Esophagus muscularis mucosa (tissue), 4 donors: ENCODE results near the gene CGB7. TPM values are rescaled to one million over a fixed set of nuclear protein-coding genes. Genes with fewer than 3 reads are reported as not detected.

ENCODE experiments used
- DNase-seq: peaks from one replicate; pipeline ENCODE4 v3.0.0-alpha.2; 2017; ENCODE audit errors: extremely low spot score
- H3K27ac ChIP-seq, 4 donors: fragments of 200-600 bp; sonication (generic); replicated peaks in 1 of 4; 1 replicate in 3 of 4; 2 replicates in 1 of 4; pipeline ENCODE4 v1.5.1; 2016 to 2019; ENCODE audit warnings: mild to moderate bottlenecking in 1 of 4
- H3K27me3 ChIP-seq, 4 donors: fragments of 200-600 bp; sonication (generic); one replicate each; pipeline versions ENCODE4 v1.5.1 to v1.6.0; 2016 to 2019
- H3K36me3 ChIP-seq, 4 donors: fragments of 200-600 bp; sonication (generic); one replicate each; pipeline ENCODE4 v1.5.1; 2016 to 2019
- H3K4me1 ChIP-seq, 4 donors: fragments of 200-600 bp; sonication (generic); one replicate each; pipeline ENCODE4 v1.5.1; 2016 to 2019
- H3K4me3 ChIP-seq, 4 donors: fragments of 200-600 bp; sonication (generic); 1 replicate in 2 of 4; 2 replicates in 2 of 4; pipeline ENCODE4 v1.5.1; 2016 to 2019; ENCODE audit warnings: mild to moderate bottlenecking in 4 of 4, moderate library complexity in 1 of 4
- H3K9me3 ChIP-seq, 4 donors: fragments of 200-600 bp; sonication (generic); 1 replicate in 3 of 4; 2 replicates in 1 of 4; pipeline ENCODE4 v1.5.1; 2016 to 2019
- EP300 ChIP-seq: sonication (generic); formaldehyde crosslinking; IDR thresholded peaks from one replicate; pipeline ENCODE4 v1.6.1; 2017; ENCODE audit warnings: antibody characterized with exemption
- POLR2A ChIP-seq: fragments of 450-650 bp; IDR thresholded peaks from one replicate; pipeline ENCODE4 v1.6.1; 2017; ENCODE audit warnings: antibody characterized with exemption, moderate library complexity, mild to moderate bottlenecking, low read depth
- POLR2AphosphoS5 ChIP-seq, 2 donors: sonication (generic); formaldehyde crosslinking; IDR thresholded peaks; one replicate each; pipeline ENCODE4 v1.6.1; 2017; ENCODE audit warnings: antibody characterized with exemption in 2 of 2
- WGBS: methylation state at CpG from one replicate; pipeline ENCODE4 v1.1.5; 2018; 5-methylcytosine and 5-hydroxymethylcytosine counted together
- intact Hi-C: fragments of 100-400 bp; cut with DNase I; formaldehyde crosslinking; loops from one replicate; pipeline ENCODE4 v1.15.1; 2023
- total RNA-seq, 4 donors: library from RNA; depleted of rRNA; stranded (reverse); fragments of >200 nt; gene quantifications; one replicate each; pipeline versions ENCODE4 v1.1.0 to v1.2.1, GENCODE V29; 2016
- TF ChIP-seq, protein P1 (sequence below), 3 experiments: fragments of 200-600 bp in 2 of 3; fragments of 450-650 bp in 1 of 3; sonication (generic) in 2 of 3; IDR thresholded peaks; one replicate each; pipeline ENCODE4 v1.5.1; 2017 to 2019; ENCODE audit warnings: antibody characterized with exemption in 3 of 3, mild to moderate bottlenecking in 2 of 3, moderate library complexity in 1 of 3

CGB7 gene
- total RNA-seq, 4 donors from 2014 or later, result not detected

DNA sequence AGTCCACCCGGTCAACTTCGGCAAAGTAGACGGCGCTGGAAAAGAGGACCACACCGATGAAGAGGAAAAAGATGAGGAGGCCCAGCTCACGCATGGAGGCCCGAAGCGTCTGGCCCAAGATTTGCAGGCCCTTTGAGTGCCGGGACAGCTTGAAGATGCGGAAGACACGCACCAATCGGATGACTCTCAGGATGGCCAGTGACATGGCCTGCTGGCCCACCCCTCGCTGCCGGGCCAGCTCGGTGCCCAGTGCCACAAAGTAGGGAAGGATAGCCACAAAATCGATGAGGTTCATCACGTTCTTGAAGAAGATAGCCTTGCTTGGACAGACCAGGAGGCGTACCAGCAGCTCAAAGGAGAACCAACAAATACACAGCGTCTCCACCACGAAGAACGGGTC, 12.9 kb upstream of the CGB7 start:
- H3K36me3 ChIP-seq, result no peaks in the 10 kb centered on the region
- H3K27ac ChIP-seq, result no peak overlapping the region
- H3K9me3 ChIP-seq, result no peaks in the 10 kb centered on the region
- WGBS, result 95% methylated on average over 21 of the region's 21 CpGs
- intact Hi-C loops, result no loop called here
- TF ChIP-seq, protein P1, sequence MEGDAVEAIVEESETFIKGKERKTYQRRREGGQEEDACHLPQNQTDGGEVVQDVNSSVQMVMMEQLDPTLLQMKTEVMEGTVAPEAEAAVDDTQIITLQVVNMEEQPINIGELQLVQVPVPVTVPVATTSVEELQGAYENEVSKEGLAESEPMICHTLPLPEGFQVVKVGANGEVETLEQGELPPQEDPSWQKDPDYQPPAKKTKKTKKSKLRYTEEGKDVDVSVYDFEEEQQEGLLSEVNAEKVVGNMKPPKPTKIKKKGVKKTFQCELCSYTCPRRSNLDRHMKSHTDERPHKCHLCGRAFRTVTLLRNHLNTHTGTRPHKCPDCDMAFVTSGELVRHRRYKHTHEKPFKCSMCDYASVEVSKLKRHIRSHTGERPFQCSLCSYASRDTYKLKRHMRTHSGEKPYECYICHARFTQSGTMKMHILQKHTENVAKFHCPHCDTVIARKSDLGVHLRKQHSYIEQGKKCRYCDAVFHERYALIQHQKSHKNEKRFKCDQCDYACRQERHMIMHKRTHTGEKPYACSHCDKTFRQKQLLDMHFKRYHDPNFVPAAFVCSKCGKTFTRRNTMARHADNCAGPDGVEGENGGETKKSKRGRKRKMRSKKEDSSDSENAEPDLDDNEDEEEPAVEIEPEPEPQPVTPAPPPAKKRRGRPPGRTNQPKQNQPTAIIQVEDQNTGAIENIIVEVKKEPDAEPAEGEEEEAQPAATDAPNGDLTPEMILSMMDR (IDR thresholded peaks at IDR 0.05), result no peak
- TF ChIP-seq POLR2A, result no peak
- no peak for TF ChIP-seq EP300
- TF ChIP-seq POLR2AphosphoS5 (IDR thresholded peaks at IDR 0.05), result no peak
- H3K4me1 ChIP-seq, result peaks cover 5 to 20% (median 10%) of the 10 kb centered on the region in 4 donors
- H3K27me3 ChIP-seq, result peaks cover 7 to 92% (median 52%) of the 10 kb centered on the region in 4 donors
- no peak for DNase-seq
- H3K4me3 ChIP-seq, result no peak overlapping the region

DNA sequence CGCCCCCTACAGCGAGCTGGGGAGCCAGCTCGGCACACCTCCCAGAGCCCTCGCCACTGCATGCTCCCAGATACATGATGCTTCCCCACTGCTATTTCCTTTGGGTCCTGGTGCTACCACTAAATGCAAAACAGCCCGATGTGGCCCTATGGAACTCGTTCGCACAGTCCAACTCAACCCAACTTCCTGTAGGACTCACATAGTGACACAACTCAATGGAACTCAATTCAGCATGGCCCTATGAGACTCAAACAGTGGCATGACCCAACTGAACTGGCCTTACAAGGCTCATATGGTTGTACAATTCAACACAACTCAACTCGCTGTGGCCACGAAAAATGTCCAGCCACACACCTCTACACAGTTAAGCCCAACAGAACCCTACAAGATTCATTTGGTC, 11.5 kb upstream of the CGB7 start:
- no peak overlapping the region for H3K27ac ChIP-seq
- no peak for TF ChIP-seq POLR2A
- TF ChIP-seq, protein P1 (IDR thresholded peaks at IDR 0.05), result no peak
- TF ChIP-seq EP300, result no peak
- peaks cover 7 to 100% (median 62%) of the 10 kb centered on the region in 4 donors for H3K27me3 ChIP-seq
- H3K4me3 ChIP-seq, result no peak overlapping the region
- DNase-seq, result no peak
- no peaks in the 10 kb centered on the region for H3K36me3 ChIP-seq
- H3K4me1 ChIP-seq, result peaks cover 13 to 30% (median 21%) of the 10 kb centered on the region in 4 donors
- no peaks in the 10 kb centered on the region for H3K9me3 ChIP-seq
- WGBS, result 93% methylated on average over 9 of the region's 9 CpGs
- intact Hi-C loops, result no loop called here

DNA sequence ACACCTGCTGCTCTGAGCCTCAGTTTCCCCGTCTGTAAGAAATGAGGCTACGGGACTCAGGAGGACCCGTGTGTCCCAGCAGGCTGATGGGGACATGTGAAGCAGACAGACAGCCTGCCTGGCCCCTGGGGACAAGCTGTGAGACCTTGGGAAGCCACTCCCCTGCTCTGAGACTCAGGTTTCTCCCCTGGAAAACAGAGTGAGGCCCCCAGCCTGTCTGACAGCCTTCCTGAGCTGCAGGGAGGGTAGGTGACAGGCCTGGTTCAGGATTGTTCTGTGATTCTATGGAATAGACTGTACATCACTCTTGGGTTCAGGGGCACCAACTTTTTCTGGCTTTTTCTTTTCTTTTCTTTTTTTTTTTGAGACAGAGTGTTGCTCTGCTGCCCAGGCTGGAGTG, 10.0 kb upstream of the CGB7 start:
- peaks cover 13 to 24% (median 19%) of the 10 kb centered on the region in 4 donors for H3K4me1 ChIP-seq
- WGBS, result 50% methylated on average over 2 of the region's 3 CpGs
- H3K36me3 ChIP-seq, result no peaks in the 10 kb centered on the region
- H3K27me3 ChIP-seq, result peaks cover 7 to 100% (median 48%) of the 10 kb centered on the region in 4 donors
- intact Hi-C loops, result no loop called here
- H3K9me3 ChIP-seq, result no peaks in the 10 kb centered on the region
- H3K27ac ChIP-seq, result no peak overlapping the region
- TF ChIP-seq, protein P1 (IDR thresholded peaks at IDR 0.05), result no peak
- TF ChIP-seq EP300 (no peak), POLR2A (no peak), POLR2AphosphoS5 (IDR thresholded peaks at IDR 0.05) (no peak)
- DNase-seq, result no peak
- H3K4me3 ChIP-seq, result no peak overlapping the region

DNA sequence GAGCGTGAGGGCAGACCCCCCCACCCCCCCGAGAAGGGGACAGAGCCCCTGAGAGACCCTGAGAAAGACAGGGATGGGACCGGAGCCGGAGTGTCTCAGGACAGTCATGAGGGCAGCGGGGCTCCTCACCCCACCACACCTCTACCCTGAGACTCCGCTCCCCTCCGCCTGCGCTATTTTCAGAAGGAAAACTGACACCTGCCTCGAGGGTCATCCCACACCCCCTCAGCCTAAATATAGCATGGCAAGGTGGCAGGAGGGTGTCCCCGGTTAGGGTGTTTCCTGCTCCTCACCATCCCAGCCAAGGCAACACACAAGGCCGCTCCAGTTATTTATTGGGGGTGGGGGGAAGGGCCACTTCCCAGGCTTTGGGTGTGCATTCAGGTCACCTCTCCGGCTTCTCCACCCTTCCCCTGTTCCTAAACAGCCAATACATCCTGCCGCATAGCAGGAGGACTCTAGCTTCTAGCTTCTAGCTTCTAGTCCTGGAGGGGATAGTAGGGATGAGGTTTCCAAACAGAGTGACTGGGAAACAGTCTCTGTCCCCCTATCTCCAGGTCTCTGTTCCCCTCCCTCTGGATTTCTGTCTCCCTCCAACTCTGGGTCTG, 8.5 kb upstream of the CGB7 start:
- H3K4me3 ChIP-seq, result no peak overlapping the region
- intact Hi-C loops, result no loop called here
- WGBS, result 61% methylated on average over 13 of the region's 13 CpGs
- H3K27me3 ChIP-seq, result peaks cover 0 to 100% (median 38%) of the 10 kb centered on the region in 4 donors
- no peak for TF ChIP-seq POLR2A
- no peak for TF ChIP-seq POLR2AphosphoS5 (IDR thresholded peaks at IDR 0.05)
- no peak for TF ChIP-seq EP300
- TF ChIP-seq, protein P1 (IDR thresholded peaks at IDR 0.05), result no peak
- H3K27ac ChIP-seq, result no peak overlapping the region
- peaks cover 8 to 14% (median 11%) of the 10 kb centered on the region in 4 donors for H3K4me1 ChIP-seq
- H3K36me3 ChIP-seq, result no peaks in the 10 kb centered on the region
- no peaks in the 10 kb centered on the region for H3K9me3 ChIP-seq
- no peak for DNase-seq
